B cell (primary cell): ENCODE measurements around the gene XXYLT1. TPM values are rescaled to one million over a fixed set of nuclear protein-coding genes. Genes with fewer than 3 reads are reported as not detected.

Source experiments
- ATAC-seq: fragments of 200-7000 bp; cut with Tn5 transposase; one replicate; pipeline ENCODE4 v1.10.0; 2021; ENCODE audit warnings: low read depth, mild to moderate bottlenecking, moderate number of reproducible peaks, moderate library complexity
- CTCF ChIA-PET: fragments of 350-600 bp; sonication (Branson Sonifier 250); formaldehyde crosslinking; loops from one replicate; lab custom pipeline; 2021; ENCODE audit warnings: antibody characterized with exemption, inconsistent platforms; lab: Charles Lee
- POLR2A ChIA-PET: fragments of 350-600 bp; sonication (Branson Sonifier 250); formaldehyde crosslinking; loops from one replicate; lab custom pipeline; 2021; ENCODE audit warnings: antibody characterized with exemption; lab: Charles Lee
- DNase-seq: peaks from one replicate; pipeline ENCODE4 v3.0.0; 2013
- H2AFZ ChIP-seq: 2 replicates; pipeline ENCODE4 v1.6.1; 2012; ENCODE audit warnings: mild to moderate bottlenecking, low read depth, low read length; ENCODE audit not compliant: insufficient read depth, poor library complexity, severe bottlenecking
- H3K27ac ChIP-seq, 2 donors: 1 replicate in 1 of 2; 2 replicates in 1 of 2; pipeline ENCODE4 v1.5.1; 2012 to 2013; ENCODE audit warnings: low read length in 2 of 2, mild to moderate bottlenecking in 2 of 2, moderate library complexity in 1 of 2
- H3K27me3 ChIP-seq, 4 experiments: fragments of 200-600 bp in 1 of 4; sonication (generic) in 1 of 4; replicated peaks in 1 of 4; 1 replicate in 2 of 4; 2 replicates in 2 of 4; pipeline versions ENCODE4 v1.6.1 to v1.7.0; 2013 to 2016; ENCODE audit warnings: low read length in 3 of 4, mild to moderate bottlenecking in 2 of 4, mixed read lengths in 1 of 4, moderate library complexity in 1 of 4; ENCODE audit not compliant: insufficient read depth in 4 of 4, control insufficient read depth in 3 of 4; ENCODE audit errors: control extremely low read depth in 1 of 4
- H3K36me3 ChIP-seq, 2 experiments: replicated peaks in 1 of 2; 1 replicate in 1 of 2; 2 replicates in 1 of 2; pipeline versions ENCODE4 v1.6.1 to v1.7.1; 2013; ENCODE audit warnings: low read length in 1 of 2; ENCODE audit not compliant: insufficient read depth in 2 of 2, control insufficient read depth in 1 of 2; ENCODE audit errors: control extremely low read depth in 1 of 2, extremely low read depth in 1 of 2
- H3K4me1 ChIP-seq, 2 donors: fragments of 200-600 bp in 1 of 2; sonication (generic) in 1 of 2; 1 replicate in 1 of 2; 2 replicates in 1 of 2; pipeline versions ENCODE4 v1.5.1 to v1.6.1; 2013 to 2017; ENCODE audit warnings: low read length in 2 of 2; ENCODE audit not compliant: control insufficient read depth in 2 of 2, insufficient read depth in 2 of 2
- H3K4me2 ChIP-seq: replicated peaks from 2 replicates; pipeline ENCODE3; 2012; ENCODE audit warnings: mild to moderate bottlenecking, low read depth, low read length; ENCODE audit not compliant: poor library complexity, severe bottlenecking
- H3K4me3 ChIP-seq, 5 experiments: fragments of 200-600 bp in 1 of 5; sonication (generic) in 1 of 5; 1 replicate in 3 of 5; 2 replicates in 2 of 5; pipeline versions ENCODE4 v1.5.1 to v1.7.0; 2011 to 2016; ENCODE audit warnings: low read length in 4 of 5, mild to moderate bottlenecking in 4 of 5, low read depth in 2 of 5, control low read depth in 1 of 5, moderate library complexity in 1 of 5; ENCODE audit not compliant: insufficient read depth in 1 of 5; ENCODE audit errors: control extremely low read depth in 1 of 5, extremely low read depth in 1 of 5
- H3K79me2 ChIP-seq: fragments of 200-600 bp; sonication (generic); one replicate; pipeline ENCODE4 v1.6.0; 2016; ENCODE audit warnings: low read length; ENCODE audit not compliant: control insufficient read depth, insufficient read depth
- H3K9ac ChIP-seq: fragments of 200-600 bp; sonication (generic); 2 replicates; pipeline ENCODE4 v1.6.1; 2017; ENCODE audit warnings: mild to moderate bottlenecking, low read length, moderate library complexity
- H3K9me3 ChIP-seq, 3 donors: one replicate each; pipeline versions ENCODE4 v1.6.1 to v1.7.1; 2013; ENCODE audit warnings: low read length in 2 of 3; ENCODE audit not compliant: control insufficient read depth in 2 of 3, insufficient read depth in 1 of 3; ENCODE audit errors: control extremely low read depth in 1 of 3
- H4K20me1 ChIP-seq: 2 replicates; pipeline ENCODE4 v1.6.0; 2012; ENCODE audit warnings: mild to moderate bottlenecking, low read length; ENCODE audit not compliant: insufficient read depth, control insufficient read depth, poor library complexity, severe bottlenecking
- H3K27ac Mint-ChIP-seq: one replicate; pipeline ENCODE4 v1.8.0; 2021; ENCODE audit warnings: mixed read lengths
- H3K27me3 Mint-ChIP-seq: one replicate; pipeline ENCODE4 v1.8.0; 2021; ENCODE audit warnings: mixed read lengths
- H3K4me1 Mint-ChIP-seq: one replicate; pipeline ENCODE4 v1.8.0; 2021; ENCODE audit warnings: mixed read lengths
- H3K4me3 Mint-ChIP-seq: one replicate; pipeline ENCODE4 v1.8.0; 2021; ENCODE audit warnings: mixed read lengths
- H3K9me3 Mint-ChIP-seq: one replicate; pipeline ENCODE4 v1.8.0; 2022; ENCODE audit warnings: mixed read lengths; ENCODE audit not compliant: insufficient read depth
- CTCF ChIP-seq: fragments of 200-600 bp; IDR thresholded peaks from one replicate; pipeline ENCODE4 v1.8.0; 2022; ENCODE audit warnings: antibody characterized with exemption, mild to moderate bottlenecking
- EZH2 ChIP-seq: IDR thresholded peaks from 2 replicates; pipeline ENCODE4 v1.6.1; 2012; ENCODE audit warnings: borderline replicate concordance, low read depth, mild to moderate bottlenecking, moderate library complexity, low read length; ENCODE audit not compliant: insufficient read depth, poor library complexity, severe bottlenecking
- WGBS: methylation state at CpG from one replicate; pipeline ENCODE4 v1.1.5; 2013; ENCODE audit warnings: missing lambda C conversion rate; ENCODE audit not compliant: insufficient coverage; 5-methylcytosine and 5-hydroxymethylcytosine counted together
- intact Hi-C: fragments of 100-400 bp; cut with micrococcal nuclease; formaldehyde crosslinking; loops from one replicate; pipeline ENCODE4 v1.10.0; 2022
- polyA plus RNA-seq: library from polyadenylated mRNA; depleted of rRNA; stranded (reverse); fragments of >200 nt; gene quantifications from 2 replicates; pipeline ENCODE4 v1.2.3, GENCODE V29; 2012
- total RNA-seq, 2 donors: library from RNA; stranded (reverse); fragments of 120-200 nt in 1 of 2; gene quantifications; 1 replicate in 1 of 2; 2 replicates in 1 of 2; pipeline versions ENCODE4 v1.2.3 to v1.2.4, GENCODE V29; 2013 to 2022

The XXYLT1 gene
- total and polyA plus RNA-seq, 2 donors (not counting 1 experiment from before 2014, with no cell fraction given) = 2.6 to 11.2 TPM

GRCh38 chr3:195155570-195156241, 115.3 kb downstream of the XXYLT1 start:
- WGBS = 69% methylated on average over 12 of the region's 17 CpGs
- Histone ChIP-seq H3K4me1 (peaks cover 66 to 83% of the 10 kb centered on the region in 2 donors), H3K27ac (no peak overlapping the region), H2AFZ (no peak overlapping the region), H3K27me3 (no peaks in the 10 kb centered on the region), H3K36me3 (no peaks in the 10 kb centered on the region), H3K4me2 (peak overlapping the region; percentile 44), H3K4me3 (peak overlapping the region in 1 of 5 experiments; percentile 35), H4K20me1 (no peaks in the 10 kb centered on the region), H3K9me3 (no peaks in the 10 kb centered on the region), H3K9ac (no peak overlapping the region), H3K79me2 (no peaks in the 10 kb centered on the region)
- DNase-seq = no peak
- H3K4me3 Mint-ChIP-seq = peak overlapping the region; percentile 59
- ChIA-PET CTCF (interaction anchor here (1.0 to 2.0 kb wide), 6 partner anchors 8 to 473 kb away, joined by 3 to 8 read pairs (median 4); no protein-coding TSS in a partner anchor), POLR2A (interaction anchor here (0.6 to 1.0 kb wide), 5 partner anchors 11 to 747 kb away, joined by 3 to 4 read pairs (median 3); no protein-coding TSS in a partner anchor)
- intact Hi-C loops = no loop called here
- no peaks in the 10 kb centered on the region for H3K9me3 Mint-ChIP-seq
- no peak for ATAC-seq
- peaks cover 91% of the 10 kb centered on the region for H3K4me1 Mint-ChIP-seq
- no peaks in the 10 kb centered on the region for H3K27me3 Mint-ChIP-seq
- H3K27ac Mint-ChIP-seq = peak overlapping the region; percentile 85
- TF ChIP-seq CTCF (no peak), EZH2 (no peak)
